Vagina (tissue), 2 donors: ENCODE measurements around the gene MICAL3. TPM values are rescaled to one million over a fixed set of nuclear protein-coding genes. Genes with fewer than 3 reads are reported as not detected.

Experiments
- DNase-seq, 2 donors: peaks; one replicate each; pipeline ENCODE4 v3.0.0-alpha.2; 2017; ENCODE audit errors: extremely low spot score in 2 of 2
- H3K27ac ChIP-seq: fragments of 200-600 bp; sonication (generic); one replicate; pipeline ENCODE4 v1.5.1; 2019
- H3K27me3 ChIP-seq: fragments of 200-600 bp; sonication (generic); one replicate; pipeline ENCODE4 v1.5.1; 2019
- H3K36me3 ChIP-seq, 2 donors: fragments of 200-600 bp; sonication (generic); one replicate each; pipeline ENCODE4 v1.5.1; 2017 to 2019
- H3K4me1 ChIP-seq: fragments of 200-600 bp; sonication (generic); one replicate; pipeline ENCODE4 v1.5.1; 2019
- H3K4me3 ChIP-seq, 2 donors: fragments of 200-600 bp; sonication (generic); 1 replicate in 1 of 2; 2 replicates in 1 of 2; pipeline ENCODE4 v1.5.1; 2016 to 2019
- H3K9me3 ChIP-seq: fragments of 200-600 bp; sonication (generic); one replicate; pipeline ENCODE4 v1.5.1; 2019
- CTCF ChIP-seq, 3 experiments: fragments of 450-650 bp in 2 of 3; fragments of 200-600 bp in 1 of 3; sonication (generic) in 1 of 3; IDR thresholded peaks; one replicate each; pipeline ENCODE4 v1.5.1; 2017 to 2019; ENCODE audit warnings: antibody characterized with exemption in 3 of 3, mild to moderate bottlenecking in 2 of 3, moderate library complexity in 2 of 3
- POLR2A ChIP-seq, 2 donors: fragments of 450-650 bp; IDR thresholded peaks; one replicate each; pipeline ENCODE4 v1.6.1; 2017; ENCODE audit warnings: antibody characterized with exemption in 2 of 2, mild to moderate bottlenecking in 2 of 2, moderate library complexity in 2 of 2
- POLR2AphosphoS5 ChIP-seq, 2 donors: sonication (generic); formaldehyde crosslinking; IDR thresholded peaks; one replicate each; pipeline ENCODE4 v1.9.0; 2017; ENCODE audit warnings: antibody characterized with exemption in 2 of 2, mild to moderate bottlenecking in 2 of 2, low read depth in 1 of 2; ENCODE audit not compliant: insufficient read depth in 1 of 2
- intact Hi-C: fragments of 100-400 bp; cut with DNase I; formaldehyde crosslinking; loops from one replicate; pipeline ENCODE4 v1.15.1; 2023
- total RNA-seq: library from RNA; depleted of rRNA; stranded (reverse); fragments of >200 nt; gene quantifications from one replicate; pipeline ENCODE4 v1.2.3, GENCODE V29; 2016

Gene MICAL3
- total RNA-seq, 1 donor from 2014 or later = 35.1 TPM

DNA sequence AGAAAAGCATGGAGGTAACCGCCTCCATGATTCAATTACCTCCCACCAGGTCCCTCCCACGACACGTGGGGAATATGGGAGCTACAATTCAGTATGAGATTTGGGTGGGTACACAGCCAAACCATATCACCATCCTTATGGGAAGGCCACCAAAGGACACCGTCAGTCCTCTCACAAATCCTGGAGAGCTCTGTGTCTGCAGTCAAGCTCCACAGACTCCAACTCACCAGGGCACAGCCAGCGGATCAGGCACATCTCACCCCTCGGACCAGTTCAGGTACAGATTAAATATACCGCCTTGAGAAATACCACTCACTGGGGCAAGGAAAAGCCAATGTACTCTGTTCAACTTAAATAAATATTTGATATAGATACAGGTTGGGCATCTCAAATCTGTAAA lies 100.3 kb downstream of the MICAL3 start:
- H3K36me3 ChIP-seq = no peaks in the 10 kb centered on the region
- H3K27ac ChIP-seq = no peak overlapping the region
- H3K4me3 ChIP-seq = no peak overlapping the region
- no peaks in the 10 kb centered on the region for H3K9me3 ChIP-seq
- peaks cover 66% of the 10 kb centered on the region for H3K4me1 ChIP-seq
- intact Hi-C loops = no loop called here
- TF ChIP-seq POLR2AphosphoS5 (IDR thresholded peaks at IDR 0.05; ENCODE audit: insufficient read depth in 1 of 2, low read depth in 1 of 2) (no peak), POLR2A (IDR thresholded peaks at IDR 0.05) (no peak), CTCF (IDR thresholded peaks at IDR 0.05) (no peak)
- no peaks in the 10 kb centered on the region for H3K27me3 ChIP-seq
- DNase-seq = no peak

GRCh38 chr22:17922925-17923903 lies 101.1 kb downstream of the MICAL3 start:
- intact Hi-C loops = no loop called here
- DNase-seq = no peak
- Histone ChIP-seq H3K4me3 (no peak overlapping the region), H3K4me1 (peaks cover 66% of the 10 kb centered on the region), H3K27me3 (no peaks in the 10 kb centered on the region), H3K27ac (peak overlapping the region; percentile 57), H3K36me3 (no peaks in the 10 kb centered on the region), H3K9me3 (no peaks in the 10 kb centered on the region)
- TF ChIP-seq CTCF (IDR thresholded peaks at IDR 0.05) (no peak), POLR2A (IDR thresholded peaks at IDR 0.05) (no peak), POLR2AphosphoS5 (IDR thresholded peaks at IDR 0.05; ENCODE audit: insufficient read depth in 1 of 2, low read depth in 1 of 2) (no peak)

DNA sequence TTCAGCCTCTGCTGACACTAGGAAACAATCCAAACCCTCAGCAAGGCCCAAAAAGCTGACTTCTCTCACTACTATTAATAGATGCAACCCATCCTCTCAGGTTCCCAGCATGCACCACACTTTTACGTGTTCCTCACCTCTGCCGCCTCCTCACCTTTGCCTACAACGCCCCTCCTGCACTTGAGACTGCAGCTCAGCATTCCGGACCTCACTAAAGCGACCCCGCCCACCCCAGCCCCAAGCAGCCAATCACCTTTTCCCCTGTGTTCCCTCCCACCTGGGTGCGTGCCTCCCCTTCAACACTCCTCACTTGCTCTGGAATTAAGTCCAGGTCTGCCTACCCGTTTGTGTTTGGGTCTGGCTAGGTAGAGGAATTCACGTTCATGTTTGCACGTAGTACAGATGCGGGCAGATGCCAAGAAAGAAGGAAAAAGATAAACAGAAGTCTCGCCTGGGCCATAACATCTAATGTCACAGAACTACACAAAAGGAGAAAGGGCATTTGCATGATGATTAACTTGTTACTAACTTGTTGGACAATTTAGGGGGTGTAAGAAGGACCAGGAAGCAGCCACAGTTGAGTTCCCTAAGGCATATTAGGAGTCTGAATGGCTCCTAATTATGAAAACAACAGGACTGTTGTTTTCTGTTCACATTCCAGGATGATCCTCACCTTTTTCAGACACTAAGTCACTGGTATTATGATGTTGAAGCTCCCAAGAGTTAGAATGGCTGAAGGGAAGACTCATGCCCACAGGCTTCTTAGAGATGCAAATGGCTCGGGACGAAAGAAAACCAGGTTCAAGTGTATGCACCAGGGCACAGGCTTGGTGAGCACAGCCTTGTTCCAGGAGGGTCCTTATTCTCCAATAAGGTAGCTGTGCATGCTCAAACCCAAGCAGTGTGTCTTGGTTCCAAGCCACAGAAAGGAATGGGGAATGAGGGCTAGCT lies 102.2 kb downstream of the MICAL3 start:
- Histone ChIP-seq H3K27me3 (no peaks in the 10 kb centered on the region), H3K4me1 (peaks cover 66% of the 10 kb centered on the region), H3K27ac (no peak overlapping the region), H3K36me3 (no peaks in the 10 kb centered on the region), H3K4me3 (no peak overlapping the region), H3K9me3 (no peaks in the 10 kb centered on the region)
- no peak for DNase-seq
- intact Hi-C loops = no loop called here
- TF ChIP-seq POLR2AphosphoS5 (IDR thresholded peaks at IDR 0.05; ENCODE audit: insufficient read depth in 1 of 2, low read depth in 1 of 2) (no peak), POLR2A (IDR thresholded peaks at IDR 0.05) (no peak), CTCF (IDR thresholded peaks at IDR 0.05) (no peak)

GRCh38 chr22:17920992-17921650 lies 103.2 kb downstream of the MICAL3 start:
- Histone ChIP-seq H3K9me3 (no peaks in the 10 kb centered on the region), H3K4me3 (no peak overlapping the region), H3K27me3 (no peaks in the 10 kb centered on the region), H3K36me3 (no peaks in the 10 kb centered on the region), H3K4me1 (peaks cover 63% of the 10 kb centered on the region), H3K27ac (no peak overlapping the region)
- no peak for DNase-seq
- no peak for TF ChIP-seq CTCF (IDR thresholded peaks at IDR 0.05)
- TF ChIP-seq POLR2AphosphoS5 (IDR thresholded peaks at IDR 0.05; ENCODE audit: insufficient read depth in 1 of 2, low read depth in 1 of 2) = no peak
- TF ChIP-seq POLR2A (IDR thresholded peaks at IDR 0.05) = no peak
- intact Hi-C loops = no loop called here
